HG03196 (cell line): ENCODE results near the gene KCNAB1.
"Not testable (repeated sequence)": the region's sequence is repeated elsewhere in the genome, so short reads cannot be mapped to it uniquely, and the experiment has no call there.

Experiments
- ATAC-seq: cut with Tn5 transposase; IDR thresholded peaks from one replicate; pipeline ENCODE4 v1.9.1; 2021; ENCODE audit not compliant: unreplicated experiment

Gene KCNAB1

GRCh38 chr3:156174229-156174847, 54.0 kb downstream of the KCNAB1 start:
- no peak for ATAC-seq

GRCh38 chr3:156175570-156175969, 55.2 kb downstream of the KCNAB1 start:
- ATAC-seq, result no peak

GRCh38 chr3:156176048-156176447, 55.7 kb downstream of the KCNAB1 start:
- ATAC-seq, result no peak

- ATAC-seq, result no peak
Measured at GRCh38 chr3:156176629-156177210, 56.3 kb downstream of the KCNAB1 start.

- ATAC-seq, result no peak
Measured at GRCh38 chr3:156180077-156180476, 59.7 kb downstream of the KCNAB1 start.

GRCh38 chr3:156181509-156181908, 61.1 kb downstream of the KCNAB1 start:
- no peak for ATAC-seq

GRCh38 chr3:156183396-156183795, 63.0 kb downstream of the KCNAB1 start:
- ATAC-seq, result no peak

GRCh38 chr3:156184156-156184555, 63.8 kb downstream of the KCNAB1 start:
- no peak for ATAC-seq

GRCh38 chr3:156187146-156187769, 66.9 kb downstream of the KCNAB1 start:
- ATAC-seq, result no peak

- ATAC-seq, result no peak
Measured at GRCh38 chr3:156188757-156189156, 68.4 kb downstream of the KCNAB1 start.

- ATAC-seq, result no peak
Measured at GRCh38 chr3:156189927-156190326, 69.5 kb downstream of the KCNAB1 start.

- not testable (repeated sequence) for ATAC-seq
Measured at GRCh38 chr3:156194945-156195344, 74.6 kb downstream of the KCNAB1 start.

- not testable (repeated sequence) for ATAC-seq
Measured at GRCh38 chr3:156197152-156197551, 76.8 kb downstream of the KCNAB1 start.

- no peak for ATAC-seq
Measured at GRCh38 chr3:156201411-156202405, 81.3 kb downstream of the KCNAB1 start.

GRCh38 chr3:156206157-156206556, 85.8 kb downstream of the KCNAB1 start:
- ATAC-seq, result no peak

GRCh38 chr3:156207802-156208685, 87.7 kb downstream of the KCNAB1 start:
- ATAC-seq, result no peak

GRCh38 chr3:156209631-156210335, 89.4 kb downstream of the KCNAB1 start:
- no peak for ATAC-seq

- no peak for ATAC-seq
Measured at GRCh38 chr3:156211583-156211982, 91.2 kb downstream of the KCNAB1 start.

GRCh38 chr3:156214676-156215075, 94.3 kb downstream of the KCNAB1 start:
- no peak for ATAC-seq

GRCh38 chr3:156215751-156216150, 95.4 kb downstream of the KCNAB1 start:
- ATAC-seq, result no peak
